HTR-8/SVneo (cell line): ENCODE measurements around the gene SOCS3.

Source experiments
- DNase-seq: peaks from one replicate; pipeline ENCODE4 v3.0.0; 2011; ENCODE audit warnings: low spot score, mixed read lengths; ENCODE audit not compliant: insufficient read length
- FAIRE-seq: peaks from 2 replicates; lab custom pipeline; 2011; peaks lifted over from hg19 to GRCh38; lab: Jason Lieb, UNC

Gene SOCS3

GRCh38 chr17:78359997-78360370 is at the start of gene SOCS3:
SOCS3 (minus strand) TSS chr17:78360077; CDS start chr17:78359095, 982 bp downstream.
- FAIRE-seq (peak; percentile 92), DNase-seq (peak; percentile 97)

- no peak for DNase-seq
- no peak for FAIRE-seq
These were observed 49.5 kb upstream of the SOCS3 start for GRCh38 chr17:78409191-78409928.

GRCh38 chr17:78408476-78409050 is 48.7 kb upstream of the SOCS3 start:
- FAIRE-seq (no peak), DNase-seq (no peak)

GRCh38 chr17:78407387-78408000 is 47.6 kb upstream of the SOCS3 start:
- no peak for DNase-seq

GRCh38 chr17:78406920-78407319 is 47.0 kb upstream of the SOCS3 start:
- no peak for DNase-seq
- FAIRE-seq = peak; percentile 16

More at GRCh38 chr17:78407387-78408000, 47.6 kb upstream of the SOCS3 start:
- peak; percentile 71 for FAIRE-seq

GRCh38 chr17:78406396-78406795 is 46.5 kb upstream of the SOCS3 start:
- FAIRE-seq (no peak), DNase-seq (no peak)

GRCh38 chr17:78403822-78404221 is 43.9 kb upstream of the SOCS3 start:
- FAIRE-seq = peak; percentile 46

GRCh38 chr17:78401891-78402290 is 42.0 kb upstream of the SOCS3 start:
- peak; percentile 16 for FAIRE-seq
- DNase-seq = no peak

More at GRCh38 chr17:78403822-78404221, 43.9 kb upstream of the SOCS3 start:
- DNase-seq = no peak

GRCh38 chr17:78401246-78401645 is 41.4 kb upstream of the SOCS3 start:
- DNase-seq (no peak), FAIRE-seq (no peak)

GRCh38 chr17:78400581-78401240 is 40.8 kb upstream of the SOCS3 start:
- no peak for DNase-seq
- peak; percentile 66 for FAIRE-seq

- DNase-seq = no peak
- FAIRE-seq = no peak
These were observed 39.8 kb upstream of the SOCS3 start for GRCh38 chr17:78399693-78400144.

- peak; percentile 49 for FAIRE-seq
These were observed 39.3 kb upstream of the SOCS3 start for GRCh38 chr17:78399028-78399692.

GRCh38 chr17:78398390-78398789 is 38.5 kb upstream of the SOCS3 start:
- FAIRE-seq (no peak), DNase-seq (no peak)

More at GRCh38 chr17:78399028-78399692, 39.3 kb upstream of the SOCS3 start:
- no peak for DNase-seq

- FAIRE-seq = no peak
- no peak for DNase-seq
These were observed 37.8 kb upstream of the SOCS3 start for GRCh38 chr17:78397681-78398101.

- FAIRE-seq (no peak), DNase-seq (no peak)
These were observed 36.8 kb upstream of the SOCS3 start for GRCh38 chr17:78396441-78397337.

GRCh38 chr17:78395155-78395554 is 35.3 kb upstream of the SOCS3 start:
- FAIRE-seq = no peak
- DNase-seq = no peak

- no peak for DNase-seq
- no peak for FAIRE-seq
These were observed 34.3 kb upstream of the SOCS3 start for GRCh38 chr17:78394209-78394608.

- FAIRE-seq = no peak
- DNase-seq = no peak
These were observed 33.7 kb upstream of the SOCS3 start for GRCh38 chr17:78393575-78393974.

- DNase-seq = no peak
- FAIRE-seq = no peak
These were observed 32.4 kb upstream of the SOCS3 start for GRCh38 chr17:78392295-78392694.
